HepG2 (cell line): ENCODE data around the gene CCN6. TPM values are rescaled to one million over a fixed set of nuclear protein-coding genes. Genes with fewer than 3 reads are reported as not detected.

Experiments
- MEIS1 ChIP-seq: sonication (generic); formaldehyde crosslinking; IDR thresholded peaks from 2 replicates; pipeline ENCODE4 v1.9.0; 2021; ENCODE audit warnings: mild to moderate bottlenecking, missing genetic modification reagents, moderate library complexity, borderline replicate concordance
- NPAS2 ChIP-seq: sonication (generic); formaldehyde crosslinking; IDR thresholded peaks from 2 replicates; pipeline ENCODE4 v1.8.0; 2022; ENCODE audit warnings: mild to moderate bottlenecking, missing genetic modification reagents, borderline replicate concordance
- PRDM4 ChIP-seq: sonication (generic); formaldehyde crosslinking; IDR thresholded peaks from 2 replicates; pipeline ENCODE4 v1.9.0; 2021; ENCODE audit warnings: missing genetic modification reagents, borderline replicate concordance
- ZSCAN9 ChIP-seq: IDR thresholded peaks from 2 replicates; pipeline ENCODE4 v1.6.1; 2016; ENCODE audit warnings: borderline replicate concordance
- polyA plus RNA-seq, 8 experiments: library from polyadenylated mRNA; depleted of rRNA in 3 of 8; stranded (reverse) in 7 of 8; unstranded in 1 of 8; fragments of >200 nt; fragmentation: Illumina TruSeq in 4 of 8; extraction: Trizol in 4 of 8; gene quantifications; 2 replicates each; pipeline versions ENCODE4 v1.2.1 to v1.2.3, GENCODE V29; 2011 to 2016; ENCODE audit warnings: low read depth in 4 of 8, missing spikeins in 1 of 8, mixed read lengths in 1 of 8; ENCODE audit not compliant: insufficient read depth in 1 of 8
- total RNA-seq, 5 experiments: library from RNA; depleted of rRNA; stranded (reverse); fragments of >200 nt; fragmentation: Illumina TruSeq; extraction: Trizol; gene quantifications; 2 replicates each; pipeline ENCODE4 v1.2.3, GENCODE V29; 2016; ENCODE audit warnings: low read depth in 1 of 5
- TF ChIP-seq, protein P1 (sequence below), 2 experiments: IDR thresholded peaks; 2 replicates each; pipeline ENCODE4 v1.6.1; 2011 to 2012; ENCODE audit warnings: low read length in 2 of 2, borderline replicate concordance in 1 of 2, low read depth in 1 of 2, mild to moderate bottlenecking in 1 of 2, moderate library complexity in 1 of 2
- TF ChIP-seq, protein P2 (sequence below), 2 experiments: fragments of 450-650 bp in 1 of 2; sonication (generic) in 1 of 2; formaldehyde crosslinking; IDR thresholded peaks; 2 replicates each; pipeline versions ENCODE4 v1.5.0 to v1.8.0; 2020 to 2022; ENCODE audit warnings: mild to moderate bottlenecking in 1 of 2, missing genetic modification reagents in 1 of 2
- TF ChIP-seq, protein P3 (sequence below): IDR thresholded peaks from 2 replicates; pipeline ENCODE4 v1.6.1; 2016; ENCODE audit warnings: mild to moderate bottlenecking, missing biosample characterization, missing genetic modification reagents

The CCN6 gene
- total and polyA plus RNA-seq, 2 of the 13 experiments (the other 11 are each of a cell fraction or from before 2014, with no cell fraction given), result not detected

DNA sequence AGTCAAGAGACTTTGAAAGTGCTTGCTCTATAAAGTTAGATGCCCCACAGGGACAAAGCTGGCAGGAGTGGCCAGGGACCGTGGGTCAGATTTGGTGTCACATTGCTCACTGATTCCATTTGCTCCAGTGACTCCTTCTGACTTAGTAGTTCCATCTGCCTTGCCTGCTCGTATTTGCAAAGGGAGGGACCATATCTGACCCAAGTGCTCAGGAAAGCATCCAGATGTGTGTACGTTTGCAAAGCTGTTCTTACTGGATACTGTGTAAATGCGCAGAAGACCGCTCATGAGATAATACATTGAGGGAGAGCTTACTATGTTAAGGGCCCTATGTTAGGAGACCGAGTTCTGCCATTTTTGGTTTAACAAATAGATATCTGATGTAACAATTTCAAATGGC, 21.2 kb upstream of the CCN6 start (continued):
- TF ChIP-seq, protein P1, sequence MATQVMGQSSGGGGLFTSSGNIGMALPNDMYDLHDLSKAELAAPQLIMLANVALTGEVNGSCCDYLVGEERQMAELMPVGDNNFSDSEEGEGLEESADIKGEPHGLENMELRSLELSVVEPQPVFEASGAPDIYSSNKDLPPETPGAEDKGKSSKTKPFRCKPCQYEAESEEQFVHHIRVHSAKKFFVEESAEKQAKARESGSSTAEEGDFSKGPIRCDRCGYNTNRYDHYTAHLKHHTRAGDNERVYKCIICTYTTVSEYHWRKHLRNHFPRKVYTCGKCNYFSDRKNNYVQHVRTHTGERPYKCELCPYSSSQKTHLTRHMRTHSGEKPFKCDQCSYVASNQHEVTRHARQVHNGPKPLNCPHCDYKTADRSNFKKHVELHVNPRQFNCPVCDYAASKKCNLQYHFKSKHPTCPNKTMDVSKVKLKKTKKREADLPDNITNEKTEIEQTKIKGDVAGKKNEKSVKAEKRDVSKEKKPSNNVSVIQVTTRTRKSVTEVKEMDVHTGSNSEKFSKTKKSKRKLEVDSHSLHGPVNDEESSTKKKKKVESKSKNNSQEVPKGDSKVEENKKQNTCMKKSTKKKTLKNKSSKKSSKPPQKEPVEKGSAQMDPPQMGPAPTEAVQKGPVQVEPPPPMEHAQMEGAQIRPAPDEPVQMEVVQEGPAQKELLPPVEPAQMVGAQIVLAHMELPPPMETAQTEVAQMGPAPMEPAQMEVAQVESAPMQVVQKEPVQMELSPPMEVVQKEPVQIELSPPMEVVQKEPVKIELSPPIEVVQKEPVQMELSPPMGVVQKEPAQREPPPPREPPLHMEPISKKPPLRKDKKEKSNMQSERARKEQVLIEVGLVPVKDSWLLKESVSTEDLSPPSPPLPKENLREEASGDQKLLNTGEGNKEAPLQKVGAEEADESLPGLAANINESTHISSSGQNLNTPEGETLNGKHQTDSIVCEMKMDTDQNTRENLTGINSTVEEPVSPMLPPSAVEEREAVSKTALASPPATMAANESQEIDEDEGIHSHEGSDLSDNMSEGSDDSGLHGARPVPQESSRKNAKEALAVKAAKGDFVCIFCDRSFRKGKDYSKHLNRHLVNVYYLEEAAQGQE (IDR thresholded peaks at IDR 0.05; ENCODE audit: borderline replicate concordance in 1 of 2, low read depth in 1 of 2, low read length in 2 of 2), result no peak
- TF ChIP-seq, protein P2, sequence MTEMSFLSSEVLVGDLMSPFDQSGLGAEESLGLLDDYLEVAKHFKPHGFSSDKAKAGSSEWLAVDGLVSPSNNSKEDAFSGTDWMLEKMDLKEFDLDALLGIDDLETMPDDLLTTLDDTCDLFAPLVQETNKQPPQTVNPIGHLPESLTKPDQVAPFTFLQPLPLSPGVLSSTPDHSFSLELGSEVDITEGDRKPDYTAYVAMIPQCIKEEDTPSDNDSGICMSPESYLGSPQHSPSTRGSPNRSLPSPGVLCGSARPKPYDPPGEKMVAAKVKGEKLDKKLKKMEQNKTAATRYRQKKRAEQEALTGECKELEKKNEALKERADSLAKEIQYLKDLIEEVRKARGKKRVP (CRISPR knock-in tag; IDR thresholded peaks at IDR 0.05), result no peak
- TF ChIP-seq MEIS1 (CRISPR knock-in tag), result no peak
- no peak for TF ChIP-seq ZSCAN9 (CRISPR knock-in tag)
- TF ChIP-seq PRDM4, result no peak
- TF ChIP-seq NPAS2 (CRISPR knock-in tag), result no peak
- TF ChIP-seq, protein P3, sequence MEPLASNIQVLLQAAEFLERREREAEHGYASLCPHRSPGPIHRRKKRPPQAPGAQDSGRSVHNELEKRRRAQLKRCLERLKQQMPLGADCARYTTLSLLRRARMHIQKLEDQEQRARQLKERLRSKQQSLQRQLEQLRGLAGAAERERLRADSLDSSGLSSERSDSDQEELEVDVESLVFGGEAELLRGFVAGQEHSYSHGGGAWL (CRISPR knock-in tag), result no peak
